Epidermal melanocyte (primary cell): ENCODE results near the gene RALGAPB.

Source experiments
- DNase-seq: peaks from one replicate; pipeline ENCODE4 v3.0.0; 2011; ENCODE audit warnings: low spot score; ENCODE audit not compliant: insufficient read length

Gene RALGAPB

GRCh38 chr20:38608188-38608587 is 135.5 kb downstream of the RALGAPB start:
- no peak for DNase-seq

- DNase-seq: no peak
These were observed 137.2 kb downstream of the RALGAPB start for GRCh38 chr20:38609815-38610214.

GRCh38 chr20:38610521-38610920 is 137.9 kb downstream of the RALGAPB start:
- DNase-seq: no peak

- peak; percentile 17 for DNase-seq
These were observed 140.3 kb downstream of the RALGAPB start for GRCh38 chr20:38612751-38613515.

- DNase-seq: no peak
These were observed 142.6 kb downstream of the RALGAPB start for GRCh38 chr20:38615283-38615682.

GRCh38 chr20:38616457-38616856 is 143.8 kb downstream of the RALGAPB start:
- DNase-seq: no peak

- DNase-seq: no peak
These were observed 144.6 kb downstream of the RALGAPB start for GRCh38 chr20:38617011-38617829.

GRCh38 chr20:38617830-38618196 is 145.2 kb downstream of the RALGAPB start:
- no peak for DNase-seq

- no peak for DNase-seq
These were observed 147.8 kb downstream of the RALGAPB start for GRCh38 chr20:38620441-38620840.

- no peak for DNase-seq
These were observed 150.4 kb downstream of the RALGAPB start for GRCh38 chr20:38623061-38623460.

- DNase-seq: no peak
These were observed 151.4 kb downstream of the RALGAPB start for GRCh38 chr20:38624084-38624483.

GRCh38 chr20:38625896-38626295 is 153.3 kb downstream of the RALGAPB start:
- no peak for DNase-seq

- DNase-seq: no peak
These were observed 154.4 kb downstream of the RALGAPB start for GRCh38 chr20:38626921-38627659.
